SKM-1 (cell line): ENCODE results near the gene PTTG1IP.
A peak's percentile ranks its signal among the peaks of the same experiment; 100 is the strongest.

Source experiments
- DNase-seq: peaks from one replicate; lab custom pipeline; 2025; ENCODE audit not compliant: unreplicated experiment; lab: John Stamatoyannopoulos, UW

The PTTG1IP gene

GRCh38 chr21:44813149-44813548 is 60.3 kb downstream of the PTTG1IP start:
- DNase-seq, result no peak

DNA sequence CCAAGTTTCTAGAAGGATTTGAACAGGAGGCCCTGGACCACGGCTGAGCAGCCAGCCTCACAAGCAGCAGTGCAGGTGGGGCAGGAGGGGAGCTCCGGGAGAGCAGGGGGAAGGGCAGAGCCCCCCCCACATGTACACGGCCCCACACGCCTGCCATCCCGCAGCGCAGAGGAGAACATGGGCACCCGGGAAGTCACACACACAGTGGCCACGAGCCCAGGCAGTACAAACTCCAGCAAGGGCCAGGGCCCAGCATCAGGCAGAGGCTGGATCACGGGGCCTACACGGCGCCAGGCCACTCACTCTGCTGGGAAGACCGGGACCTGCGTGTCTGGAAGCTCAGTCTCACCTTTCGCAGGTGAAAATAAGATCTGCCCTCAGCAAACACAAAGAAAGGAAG is 60.9 kb downstream of the PTTG1IP start:
- DNase-seq, result no peak

DNA sequence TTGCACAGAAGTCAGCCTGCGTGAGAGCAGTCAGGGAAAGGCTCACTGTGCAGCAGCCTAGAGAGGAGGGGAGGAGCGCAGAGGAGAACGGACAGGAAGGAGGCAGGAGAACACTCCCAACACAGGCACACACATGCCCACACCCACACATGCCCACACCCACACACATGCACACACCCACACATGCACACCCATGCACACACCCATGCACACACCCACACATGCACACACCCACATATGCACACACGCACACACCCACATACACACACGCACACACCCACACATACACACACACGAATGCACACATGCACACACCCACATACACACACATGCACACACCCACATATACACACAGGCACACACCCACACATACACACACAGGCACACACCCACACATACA is 62.7 kb downstream of the PTTG1IP start:
- DNase-seq, result no peak

DNA sequence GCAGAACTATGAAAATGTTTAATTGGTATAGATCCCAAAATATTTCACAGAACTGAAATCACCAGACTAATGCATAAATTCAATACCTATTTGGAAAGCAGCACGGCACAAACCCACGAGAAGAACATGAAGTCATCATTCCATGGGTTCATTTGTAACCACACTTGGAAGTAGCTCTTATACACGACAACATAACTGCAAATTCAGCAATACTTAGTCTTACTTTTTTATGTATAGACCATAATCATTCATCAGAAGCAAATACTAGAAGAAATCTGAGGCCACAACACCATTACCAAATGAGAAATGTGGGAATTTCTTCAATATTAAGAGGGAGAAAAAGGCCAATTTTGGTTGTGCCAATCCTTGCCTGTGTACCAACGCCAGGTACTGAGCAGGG is 67.6 kb downstream of the PTTG1IP start:
- DNase-seq, result no peak

DNA sequence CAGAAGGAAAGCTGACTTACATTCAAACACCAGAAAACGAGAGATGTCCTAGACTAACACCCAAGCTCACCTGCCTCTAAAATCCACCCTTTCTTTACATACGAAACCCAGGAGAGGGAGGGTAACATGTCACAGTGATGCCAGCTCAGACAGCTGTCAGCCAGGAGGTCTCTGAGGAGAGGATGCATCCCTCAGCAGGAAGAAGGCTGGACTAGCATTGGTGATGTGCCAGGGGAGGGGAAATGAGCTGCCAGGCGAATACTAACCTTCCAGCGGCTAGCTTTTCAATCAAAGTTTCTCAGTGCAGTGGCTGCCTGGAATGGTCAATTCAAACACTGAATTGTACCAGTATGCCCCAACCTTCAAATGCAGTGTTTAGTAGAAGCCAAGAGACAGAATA is 68.3 kb downstream of the PTTG1IP start:
- DNase-seq, result no peak

GRCh38 chr21:44804762-44805161 is 68.7 kb downstream of the PTTG1IP start:
- no peak for DNase-seq

GRCh38 chr21:44803651-44804050 is 69.8 kb downstream of the PTTG1IP start:
- DNase-seq, result no peak

- DNase-seq, result no peak
These were observed 70.9 kb downstream of the PTTG1IP start for GRCh38 chr21:44802396-44803153.

- peak; percentile 58 for DNase-seq
These were observed 71.8 kb downstream of the PTTG1IP start, which contains the start of gene UBE2G2 for GRCh38 chr21:44801468-44802395. Gene UBE2G2, minus strand, starts transcription at chr21:44801820. Its CDS starts 72 bp downstream, at chr21:44801748.

DNA sequence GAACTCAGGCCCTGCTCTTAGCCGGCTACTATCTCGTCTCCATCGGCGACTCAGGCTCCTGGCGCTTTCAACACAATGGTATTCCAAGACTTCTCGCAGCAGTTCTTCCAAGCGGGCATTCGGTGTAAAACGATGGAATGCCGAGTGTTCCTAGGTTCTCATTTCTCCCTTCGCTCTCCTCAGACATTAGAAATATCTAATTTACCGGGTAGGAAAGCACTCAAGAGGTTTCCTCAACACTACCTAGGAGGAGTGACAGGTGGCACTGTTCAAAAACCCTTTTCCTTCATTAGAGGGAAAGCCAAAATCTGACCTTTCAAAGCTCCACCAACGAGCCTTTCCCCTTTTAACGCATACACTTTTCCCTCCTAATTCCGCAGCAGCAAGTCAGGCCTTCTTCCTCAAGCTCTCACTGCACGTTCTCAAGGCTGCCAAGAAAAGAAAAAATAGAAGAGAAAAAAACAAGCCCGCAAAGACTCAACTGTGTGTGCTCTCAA is 72.5 kb downstream of the PTTG1IP start:
- DNase-seq, result no peak

DNA sequence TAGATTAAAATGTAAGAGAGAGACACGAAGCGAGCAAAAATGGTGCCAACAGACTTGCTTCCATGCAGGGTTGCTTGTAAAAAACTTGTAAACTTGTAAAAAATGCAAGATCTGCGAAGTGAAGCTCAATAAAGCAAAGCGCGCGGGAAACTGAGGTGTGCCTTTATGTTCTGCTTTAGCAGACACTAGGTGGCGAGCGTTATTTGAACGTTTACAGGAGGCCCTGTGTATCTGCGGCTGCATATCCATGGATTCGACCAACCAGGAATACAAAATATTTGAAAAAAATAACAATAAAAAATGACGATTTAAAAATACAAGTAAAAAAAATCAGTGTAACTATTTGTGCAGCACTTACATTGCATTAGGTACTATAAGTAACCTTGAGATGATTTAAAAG is 73.4 kb downstream of the PTTG1IP start:
- DNase-seq, result no peak

GRCh38 chr21:44799646-44800045 is 73.8 kb downstream of the PTTG1IP start:
- DNase-seq, result no peak
